HG02870 (cell line): ENCODE data around the gene PCSK5.
"Not testable (repeated sequence)": the region's sequence is repeated elsewhere in the genome, so short reads cannot be mapped to it uniquely, and the experiment has no call there.

Source experiments
- ATAC-seq: cut with Tn5 transposase; IDR thresholded peaks from one replicate; pipeline ENCODE4 v1.9.1; 2021; ENCODE audit warnings: mild to moderate bottlenecking, moderate library complexity; ENCODE audit not compliant: unreplicated experiment

PCSK5 gene

DNA sequence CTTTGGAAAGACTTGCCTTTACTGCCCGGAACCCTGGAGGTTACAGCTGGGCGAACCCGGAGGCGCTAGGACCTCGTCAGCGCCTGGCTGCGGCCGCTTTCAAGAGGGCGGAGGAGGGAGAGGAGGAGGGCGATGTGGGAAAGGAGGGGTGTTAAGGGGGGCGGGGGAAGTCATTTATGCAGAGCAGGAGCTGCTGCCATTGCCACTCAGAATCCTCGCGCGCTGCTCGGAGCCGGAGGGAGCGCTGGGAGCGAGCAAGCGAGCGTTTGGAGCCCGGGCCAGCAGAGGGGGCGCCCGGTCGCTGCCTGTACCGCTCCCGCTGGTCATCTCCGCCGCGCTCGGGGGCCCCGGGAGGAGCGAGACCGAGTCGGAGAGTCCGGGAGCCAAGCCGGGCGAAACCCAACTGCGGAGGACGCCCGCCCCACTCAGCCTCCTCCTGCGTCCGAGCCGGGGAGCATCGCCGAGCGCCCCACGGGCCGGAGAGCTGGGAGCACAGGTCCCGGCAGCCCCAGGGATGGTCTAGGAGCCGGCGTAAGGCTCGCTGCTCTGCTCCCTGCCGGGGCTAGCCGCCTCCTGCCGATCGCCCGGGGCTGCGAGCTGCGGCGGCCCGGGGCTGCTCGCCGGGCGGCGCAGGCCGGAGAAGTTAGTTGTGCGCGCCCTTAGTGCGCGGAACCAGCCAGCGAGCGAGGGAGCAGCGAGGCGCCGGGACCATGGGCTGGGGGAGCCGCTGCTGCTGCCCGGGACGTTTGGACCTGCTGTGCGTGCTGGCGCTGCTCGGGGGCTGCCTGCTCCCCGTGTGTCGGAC lies at the start of gene PCSK5:
PCSK5 (plus strand) TSS at position 202 of the 805 bp plus-strand sequence; CDS start at position 711, 509 bp downstream.
- ATAC-seq: peak; percentile 89

DNA sequence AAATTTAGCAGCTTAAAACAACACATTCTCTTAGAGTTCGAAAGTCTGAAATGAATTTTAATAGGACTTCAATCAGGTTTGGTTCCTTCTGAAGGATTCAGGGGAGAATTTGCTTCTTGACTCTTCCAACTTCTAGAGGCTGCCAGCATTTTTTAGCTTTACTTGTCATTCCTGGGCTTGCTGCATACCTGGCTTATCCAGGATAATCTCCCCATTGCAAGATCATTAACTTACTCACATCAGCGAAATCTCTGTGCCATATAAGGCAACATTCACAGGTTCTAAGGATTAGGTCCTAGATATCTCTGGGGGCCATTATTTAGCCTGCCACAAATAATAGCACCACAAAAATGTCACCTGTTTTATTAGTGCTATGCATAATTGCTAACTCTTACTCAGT lies 46.2 kb upstream of the PCSK5 start:
- ATAC-seq: no peak

DNA sequence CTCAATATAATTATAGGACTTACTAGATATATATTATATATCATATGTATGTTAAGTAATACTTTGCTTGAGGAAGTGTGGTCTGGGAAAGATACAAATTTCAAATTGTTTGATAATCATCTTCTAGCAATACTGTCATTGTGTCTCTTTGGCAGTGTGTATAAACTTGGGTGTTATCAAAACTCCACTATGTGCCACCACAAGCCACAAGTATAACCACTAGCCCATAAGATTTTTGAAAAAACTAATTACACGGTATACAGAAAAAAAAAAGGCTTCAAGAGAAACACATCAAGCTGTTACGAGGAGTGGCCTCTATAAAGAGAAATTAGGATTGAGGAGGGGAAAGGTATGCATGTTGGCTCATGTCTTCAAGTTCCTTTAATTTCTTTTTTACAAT lies 44.7 kb upstream of the PCSK5 start:
- no peak for ATAC-seq

DNA sequence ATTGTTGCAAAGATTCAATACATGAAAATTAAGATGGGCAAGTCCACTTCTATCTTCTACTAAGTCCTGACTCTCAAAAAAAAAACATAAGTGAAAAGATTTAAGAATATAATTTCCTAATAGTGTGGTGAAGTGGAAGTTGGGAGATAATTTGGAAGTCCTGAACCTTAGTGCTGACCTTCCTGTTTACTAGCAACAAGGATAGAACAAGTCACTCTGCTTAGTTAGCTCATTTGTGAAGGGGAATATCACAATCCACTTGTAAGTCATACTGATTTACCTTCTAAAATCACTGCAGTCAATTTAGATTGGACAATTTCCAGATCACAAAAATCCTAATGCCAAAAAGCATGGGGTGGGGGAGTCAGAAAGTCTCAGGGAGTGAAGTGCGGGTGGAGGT lies 43.4 kb upstream of the PCSK5 start:
- ATAC-seq: no peak

DNA sequence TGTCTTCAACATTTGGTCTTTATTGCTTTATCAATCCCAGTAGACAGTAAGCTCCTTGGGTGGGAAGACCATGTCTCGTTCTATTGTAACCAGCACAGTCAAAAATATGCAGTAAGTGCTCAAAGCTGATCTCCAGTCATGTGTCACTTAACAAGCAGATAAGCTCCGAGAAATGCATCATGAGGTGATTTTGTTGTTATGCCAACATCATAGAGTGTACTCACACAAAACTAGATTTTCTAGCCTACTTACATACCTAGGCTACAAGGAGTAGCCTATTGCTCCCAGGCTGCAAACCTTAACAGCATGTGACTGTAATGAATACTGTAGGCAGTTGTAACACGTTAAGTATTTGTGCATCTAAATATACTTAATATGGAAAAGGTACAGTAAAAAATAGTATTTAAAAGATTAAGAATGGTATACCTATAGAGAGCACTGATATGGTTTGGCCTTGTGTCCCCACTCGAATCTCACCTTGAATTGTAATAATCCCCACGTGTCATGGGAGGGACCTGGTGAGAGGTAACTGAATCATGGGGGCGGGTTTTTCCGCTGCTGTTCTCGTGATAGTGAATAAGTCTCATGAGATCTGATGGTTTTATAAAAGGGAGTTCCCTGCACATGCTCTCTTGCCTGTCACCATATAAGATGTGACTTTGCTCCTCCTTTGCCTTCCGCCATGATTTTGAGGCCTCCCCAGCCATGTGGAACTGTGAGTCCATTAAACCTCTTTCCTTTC lies 39.8 kb upstream of the PCSK5 start:
- no peak for ATAC-seq

DNA sequence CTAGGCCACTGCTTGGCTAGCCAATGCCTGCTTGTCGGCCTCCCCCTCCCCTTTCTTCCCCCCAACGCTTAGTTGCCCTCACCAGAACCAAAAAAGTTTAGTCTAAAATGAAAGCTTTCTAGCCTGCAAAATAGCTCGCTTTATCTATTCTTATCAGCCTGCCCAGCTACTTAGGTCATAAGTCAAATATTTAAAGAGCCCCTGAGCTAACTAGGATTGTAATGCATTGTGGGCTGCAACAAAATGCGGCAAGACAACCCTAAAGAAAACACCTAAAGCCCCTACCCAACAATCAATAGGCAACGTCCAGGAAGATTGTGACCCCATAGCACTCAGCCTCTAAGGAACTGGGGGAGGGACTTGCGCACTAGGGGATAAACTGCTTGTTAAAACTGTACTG lies 38.6 kb upstream of the PCSK5 start:
- no peak for ATAC-seq

DNA sequence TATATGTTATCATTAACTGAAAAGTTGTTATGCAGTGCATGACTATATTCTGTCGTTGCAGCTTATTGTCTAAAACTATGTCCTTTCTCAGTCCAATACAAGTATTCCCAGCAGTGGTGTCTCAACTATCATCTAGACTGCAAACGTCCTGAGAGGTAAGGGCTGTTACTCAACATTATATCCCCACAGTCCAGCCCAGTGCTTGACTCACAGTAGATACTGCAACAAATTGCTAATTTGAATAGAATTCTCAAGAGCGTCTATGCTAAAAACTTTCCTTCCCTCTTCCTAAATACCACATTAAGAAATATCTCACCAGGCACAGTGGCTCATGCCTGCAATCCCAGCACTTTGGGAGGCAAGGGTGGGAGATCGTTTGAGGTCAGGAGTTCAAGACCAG lies 37.7 kb upstream of the PCSK5 start:
- ATAC-seq: no peak

DNA sequence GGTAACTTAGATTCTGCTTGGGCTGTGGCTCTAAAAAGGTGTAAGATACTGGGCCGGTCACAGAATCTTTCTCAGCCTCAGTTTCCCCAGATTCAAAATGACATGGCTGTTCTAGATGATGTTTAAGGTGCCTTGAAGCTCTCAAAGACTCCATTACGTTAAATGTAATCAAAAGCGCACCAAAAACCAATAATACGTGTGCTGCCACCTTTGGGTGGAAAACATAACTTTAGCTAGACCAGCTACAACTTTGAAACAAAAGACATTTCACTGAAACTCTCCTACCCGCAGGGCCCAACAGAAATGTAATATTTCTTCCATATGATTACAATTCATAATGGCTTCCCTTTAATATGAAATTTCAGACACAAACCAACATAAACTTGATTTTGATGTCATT lies 35.0 kb upstream of the PCSK5 start:
- ATAC-seq: no peak

DNA sequence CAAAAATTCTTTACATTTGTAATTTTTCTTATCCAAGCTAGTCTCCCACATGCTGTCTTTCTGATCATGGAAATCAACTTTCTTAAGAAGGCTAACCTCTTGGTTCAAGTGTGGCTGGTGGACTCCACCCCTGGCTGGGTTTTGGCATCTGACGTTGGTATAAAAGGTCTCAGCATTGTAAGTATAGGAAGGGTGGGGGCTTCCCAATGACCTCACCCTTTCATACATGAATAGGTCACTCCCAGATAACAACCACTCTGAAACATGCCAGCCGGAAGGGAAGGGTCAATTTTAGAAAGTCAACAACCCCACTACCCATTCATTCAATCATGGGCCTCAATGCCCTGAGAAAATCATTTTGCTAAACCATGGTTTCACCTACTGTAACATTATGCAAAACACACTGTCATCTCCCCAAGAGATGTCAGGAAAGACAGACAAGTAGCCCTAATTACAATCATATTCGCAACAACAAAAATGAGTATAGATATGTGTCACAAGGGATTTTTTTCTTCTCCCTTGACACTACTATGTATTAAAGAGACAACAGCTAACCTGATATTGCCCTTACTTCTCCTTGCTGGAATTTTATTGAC lies 31.9 kb upstream of the PCSK5 start:
- ATAC-seq: peak; percentile 48

DNA sequence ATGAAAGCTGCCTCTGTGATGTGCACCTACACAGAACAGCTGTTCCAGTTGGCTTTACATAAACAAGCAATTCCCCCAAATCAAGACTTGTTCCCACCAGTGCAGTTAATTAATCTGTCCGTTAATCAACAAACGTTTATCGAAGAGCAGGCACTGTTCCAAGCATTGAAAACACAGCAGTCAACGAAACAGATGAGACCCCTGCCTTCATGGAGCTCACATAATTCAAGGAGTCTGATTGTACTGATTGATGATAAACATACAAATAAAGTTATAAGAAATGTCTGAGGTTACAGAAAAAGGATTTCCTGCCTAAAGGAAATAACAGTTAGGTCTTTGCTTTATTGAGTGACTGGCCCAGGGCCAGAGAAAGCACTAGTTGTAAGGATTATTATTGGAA lies 26.2 kb upstream of the PCSK5 start:
- ATAC-seq: no peak

DNA sequence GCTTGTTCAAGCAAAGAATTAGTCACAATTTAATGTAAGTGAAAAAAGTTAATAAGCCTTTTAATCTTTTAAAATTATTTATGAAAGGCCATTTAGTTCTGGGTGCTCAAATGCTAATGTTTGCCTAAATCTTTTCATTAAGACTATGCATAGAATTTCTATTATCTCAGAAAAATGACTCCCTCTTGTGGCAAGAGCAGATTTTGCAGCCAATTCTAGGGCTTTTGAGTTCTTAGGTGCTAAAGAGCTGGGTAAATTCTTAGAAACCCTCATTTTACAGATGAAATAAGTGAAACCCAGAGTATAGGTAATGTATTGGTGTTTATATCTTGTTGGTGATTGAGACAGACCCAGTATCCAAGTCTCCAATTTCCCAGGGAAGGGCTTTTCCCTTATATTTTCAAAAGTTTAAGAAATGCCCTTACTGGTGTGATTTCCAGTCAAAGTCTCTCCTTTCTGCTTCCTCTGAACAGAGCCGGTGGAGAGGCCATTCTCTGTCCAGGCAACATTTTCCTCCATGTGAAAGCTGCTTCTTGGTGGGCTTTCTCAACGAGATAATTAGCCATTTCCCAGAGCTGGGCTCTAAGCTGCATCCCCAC lies 24.1 kb upstream of the PCSK5 start:
- ATAC-seq: peak; percentile 54

DNA sequence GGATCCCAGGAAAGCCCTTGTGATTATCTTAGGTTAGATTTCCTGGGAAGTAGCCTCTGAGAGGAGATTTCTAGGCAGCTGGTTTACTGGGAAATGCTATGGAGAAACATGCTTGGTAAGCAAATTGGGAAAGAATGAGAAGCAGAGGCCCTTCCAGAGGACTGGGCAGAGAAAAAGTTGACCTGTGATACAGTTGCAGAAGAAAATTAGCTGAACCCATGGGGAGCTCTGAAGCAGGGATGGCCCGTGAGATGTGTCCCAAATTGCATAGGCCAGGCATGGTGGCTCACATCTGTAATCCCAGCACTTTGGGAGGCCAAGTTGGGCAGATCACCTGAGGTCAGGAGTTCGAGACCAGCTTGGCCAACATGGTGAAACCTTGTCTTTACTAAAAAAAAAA lies 21.9 kb upstream of the PCSK5 start:
- ATAC-seq: not testable (repeated sequence)

DNA sequence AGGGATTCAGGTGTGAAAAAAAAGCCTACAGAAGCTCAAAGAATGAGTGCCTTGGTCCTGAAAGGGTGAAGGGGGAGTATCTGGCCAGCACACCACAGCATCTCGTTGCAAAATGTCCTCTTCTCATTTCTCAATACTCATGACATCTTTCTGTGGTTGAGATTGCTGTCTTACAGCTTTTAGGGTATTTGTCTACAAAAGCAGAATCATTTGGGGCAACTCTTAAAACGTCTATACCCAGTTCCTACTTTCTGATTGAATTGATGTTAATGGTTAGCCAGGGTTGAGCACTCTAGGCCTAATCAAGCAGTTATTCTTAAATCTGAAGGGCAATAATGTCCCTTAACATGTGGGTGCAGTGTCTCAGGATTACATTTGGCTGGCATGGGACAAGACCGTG lies 21.2 kb upstream of the PCSK5 start:
- no peak for ATAC-seq

DNA sequence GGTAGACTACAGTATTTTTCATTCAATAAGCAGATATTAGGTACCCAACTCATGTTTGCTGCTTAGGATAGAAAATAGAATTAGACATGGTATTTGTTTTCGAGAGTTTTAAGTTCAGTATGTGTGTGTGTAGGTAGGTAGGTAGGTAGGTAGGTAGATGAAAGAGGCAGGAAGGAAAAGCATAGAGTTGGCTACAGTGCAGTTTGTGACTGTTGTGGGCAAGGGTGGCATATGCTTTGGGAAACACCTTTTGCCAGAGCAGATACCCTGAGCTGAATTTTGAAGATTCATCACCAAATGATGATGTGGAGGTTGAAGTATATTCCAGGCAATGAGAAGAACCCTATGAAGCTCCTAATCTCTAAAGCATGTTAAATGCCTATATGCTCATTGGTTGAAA lies 20.0 kb upstream of the PCSK5 start:
- ATAC-seq: no peak

DNA sequence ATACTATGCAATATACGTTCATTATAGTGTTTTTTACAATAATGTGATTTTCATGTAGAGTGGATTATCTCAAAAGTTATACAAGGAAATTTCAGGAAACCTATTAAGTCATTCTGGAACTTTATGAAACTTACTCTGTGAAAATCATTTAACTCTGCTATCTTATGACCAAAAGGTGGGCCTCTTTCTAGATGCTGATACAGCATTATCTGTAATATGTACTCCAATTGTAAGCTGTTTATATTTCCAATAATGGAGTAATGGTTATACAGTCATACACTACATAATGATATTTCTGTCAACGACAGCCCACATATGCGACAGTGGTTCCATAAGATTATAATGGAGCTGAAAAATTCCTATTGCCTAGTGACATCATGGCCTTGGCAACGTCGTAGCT lies 18.8 kb upstream of the PCSK5 start:
- no peak for ATAC-seq

DNA sequence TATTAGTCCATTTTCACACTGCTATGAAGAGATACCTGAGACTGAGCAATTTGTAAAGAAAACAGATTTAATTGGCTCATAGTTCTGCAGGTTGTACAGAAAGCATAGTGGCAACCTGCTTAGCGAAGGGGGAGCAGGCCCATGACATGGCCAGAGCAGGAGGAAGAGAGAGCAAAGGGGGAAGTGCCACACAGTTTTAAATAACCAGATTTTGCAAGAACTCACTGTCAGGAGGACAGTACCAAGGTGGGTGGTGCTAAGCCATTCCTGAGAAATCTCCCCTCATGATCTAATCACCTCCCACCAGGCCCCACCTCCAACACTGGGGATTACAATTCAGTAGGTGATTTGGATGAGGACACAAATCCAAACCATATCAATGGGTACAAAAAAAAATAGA lies 16.8 kb upstream of the PCSK5 start:
- ATAC-seq: no peak

DNA sequence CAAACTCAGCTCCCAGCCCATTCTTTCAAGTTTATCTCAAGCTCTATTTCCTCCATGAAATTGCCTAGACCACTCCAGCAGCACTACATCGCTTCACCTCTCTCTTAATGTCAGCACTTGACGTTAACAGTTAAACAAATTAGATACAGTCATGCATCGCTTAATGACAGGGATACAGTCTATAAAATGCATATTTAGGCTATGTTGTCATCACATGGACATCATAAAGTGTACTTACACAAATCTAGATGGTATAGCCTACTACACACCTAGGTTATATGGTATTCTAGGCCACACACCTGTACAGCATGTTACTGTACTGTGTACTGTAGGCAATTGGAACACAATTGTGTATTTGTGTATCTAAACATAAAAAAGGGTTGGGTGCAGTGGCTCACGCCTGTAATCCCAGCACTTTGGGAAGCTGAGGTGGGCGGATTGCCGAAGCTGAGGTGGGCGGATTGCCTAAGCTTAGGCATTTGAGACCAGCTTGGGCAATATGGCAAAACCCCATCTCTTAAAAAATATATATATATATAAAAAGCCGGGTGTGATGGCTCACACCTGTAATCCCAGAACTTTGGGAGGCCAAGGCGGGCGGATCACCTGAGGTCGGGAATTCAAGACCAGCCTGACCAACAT lies 13.4 kb upstream of the PCSK5 start:
- ATAC-seq: no peak

DNA sequence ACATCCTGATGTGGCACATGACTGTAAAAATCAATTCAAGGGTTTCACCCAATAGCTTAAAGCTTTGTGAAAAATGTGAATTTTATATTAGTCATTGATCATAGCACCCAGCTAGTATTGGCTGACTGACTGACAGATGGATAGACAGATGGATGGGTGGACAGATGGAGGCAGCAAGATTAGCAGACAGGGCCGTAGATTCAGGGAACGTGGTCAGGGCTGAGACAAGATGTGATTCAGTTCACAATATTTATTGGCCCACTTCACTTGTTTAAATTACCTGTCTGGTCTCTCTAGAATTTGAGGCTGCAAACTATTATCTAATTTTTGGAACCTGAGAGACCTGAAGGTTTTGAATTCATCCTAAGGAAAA lies 12.0 kb upstream of the PCSK5 start:
- ATAC-seq: no peak

DNA sequence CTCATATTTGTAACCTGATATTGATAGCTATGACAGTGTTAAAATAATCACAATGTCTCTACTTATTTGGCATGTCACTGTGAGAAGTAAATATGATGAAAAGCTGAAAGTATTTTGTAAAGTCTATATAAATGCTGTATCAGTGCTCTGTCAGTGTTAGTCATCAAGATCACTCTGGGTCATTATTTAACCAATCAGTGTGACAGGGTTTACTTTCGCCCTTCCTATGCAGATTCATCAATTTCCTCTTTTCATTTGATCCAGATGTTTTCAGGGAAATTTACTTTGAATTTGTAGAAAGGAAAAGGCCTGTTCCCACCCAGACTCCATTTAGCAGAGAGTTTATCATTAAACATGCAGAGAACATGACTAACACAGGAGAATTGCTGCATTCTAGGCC lies 9.9 kb upstream of the PCSK5 start:
- no peak for ATAC-seq

DNA sequence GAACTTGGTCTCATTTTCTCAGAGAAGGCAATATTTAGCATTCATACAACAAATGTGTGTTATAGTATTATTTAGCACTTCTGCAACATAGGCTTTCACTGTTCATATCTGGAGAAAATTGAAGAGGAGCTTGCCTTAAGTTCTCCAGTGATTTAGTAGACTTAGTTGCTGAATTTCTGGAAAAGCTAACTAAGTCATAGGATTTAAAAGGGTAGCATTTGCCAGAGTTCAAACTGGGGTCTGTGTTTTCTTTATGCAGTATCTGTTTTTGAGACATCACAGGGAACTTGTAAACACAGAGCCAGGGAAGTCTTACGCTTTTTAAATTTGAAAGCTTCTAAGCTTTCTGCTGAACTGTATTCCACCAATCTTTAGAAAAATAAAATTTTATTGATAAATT lies 8.7 kb upstream of the PCSK5 start:
- ATAC-seq: no peak

DNA sequence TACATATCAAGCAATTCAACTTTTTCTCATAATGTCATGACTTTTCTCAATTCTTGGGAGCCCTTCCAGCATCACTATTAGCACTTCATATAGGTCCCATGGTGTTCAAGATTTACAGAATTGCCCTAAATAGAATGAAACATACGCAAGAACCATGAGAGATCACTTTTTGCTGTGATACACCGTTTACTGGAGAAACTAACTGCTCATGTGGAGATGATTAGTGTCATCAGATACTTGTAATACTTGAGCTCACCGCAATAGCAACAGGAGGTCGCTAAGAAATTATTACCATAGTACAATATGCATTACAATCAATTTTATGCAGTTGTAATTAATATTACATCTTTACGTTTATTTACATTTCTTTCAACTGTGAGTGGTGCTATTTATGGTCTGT lies 4.8 kb upstream of the PCSK5 start:
- ATAC-seq: no peak
